Cardiac fibroblast (primary cell): Measurements from ENCODE around the gene HUS1B.

Experiments used
- DNase-seq, 2 donors: peaks; one replicate each; pipeline versions ENCODE4 v3.0.0 to v3.0.0-alpha.2; 2010; ENCODE audit warnings: low read depth in 2 of 2
- H3K4me3 ChIP-seq, 2 donors: replicated peaks in 1 of 2; 1 replicate in 1 of 2; 2 replicates in 1 of 2; pipeline ENCODE4 v1.5.1; 2011; ENCODE audit warnings: low read depth in 2 of 2, low read length in 2 of 2, mild to moderate bottlenecking in 2 of 2, moderate library complexity in 1 of 2
- CTCF ChIP-seq: IDR thresholded peaks from one replicate; pipeline ENCODE4 v1.5.1; 2011; ENCODE audit warnings: low read depth, mild to moderate bottlenecking, low read length, inconsistent platforms

Gene HUS1B

DNA sequence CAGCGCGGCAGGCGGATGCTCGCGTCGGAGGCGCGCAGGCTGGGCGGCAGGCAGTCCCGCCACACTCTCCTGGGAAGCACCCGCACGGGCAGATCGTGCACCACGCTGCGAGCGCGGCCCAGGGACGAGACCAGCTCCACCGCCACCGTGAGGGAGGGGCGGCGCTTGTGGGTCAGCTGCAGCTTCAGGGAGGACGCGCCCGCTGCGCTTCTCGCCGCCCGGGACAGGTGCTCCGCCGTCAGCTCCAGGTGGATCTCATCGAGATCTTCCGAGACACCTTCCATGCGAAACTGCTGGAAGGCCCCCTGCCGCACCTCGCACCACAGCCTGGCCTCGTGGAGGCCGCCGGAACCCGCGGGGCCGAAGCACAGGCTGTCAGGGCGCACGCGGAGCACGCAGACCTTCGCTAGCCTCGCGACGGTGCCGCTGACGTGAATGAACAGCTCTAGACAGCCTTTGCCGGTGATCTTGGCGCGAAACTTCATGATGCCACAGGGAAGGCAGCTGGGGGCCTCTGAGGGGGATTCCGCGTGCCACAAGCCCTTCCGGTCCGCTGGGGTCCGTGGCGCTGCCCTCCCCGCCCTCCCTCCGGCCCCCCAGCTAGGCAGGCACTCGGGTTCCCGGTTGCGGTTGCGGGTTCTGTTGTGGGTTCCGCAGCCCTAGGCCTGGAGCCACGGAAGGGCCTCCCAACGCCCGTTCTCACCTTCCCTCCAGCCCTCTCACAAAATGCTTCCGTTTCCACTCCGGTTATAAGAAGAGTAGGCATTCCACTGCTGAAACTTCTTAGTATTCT lies at the start of gene HUS1B:
HUS1B (minus strand) TSS at position 641 of the 793 bp plus-strand sequence; CDS start at position 485, 156 bp downstream.
- no peak within 1 kb of the TSS for H3K4me3 ChIP-seq
- no peak for TF ChIP-seq CTCF
- no peak for DNase-seq

DNA sequence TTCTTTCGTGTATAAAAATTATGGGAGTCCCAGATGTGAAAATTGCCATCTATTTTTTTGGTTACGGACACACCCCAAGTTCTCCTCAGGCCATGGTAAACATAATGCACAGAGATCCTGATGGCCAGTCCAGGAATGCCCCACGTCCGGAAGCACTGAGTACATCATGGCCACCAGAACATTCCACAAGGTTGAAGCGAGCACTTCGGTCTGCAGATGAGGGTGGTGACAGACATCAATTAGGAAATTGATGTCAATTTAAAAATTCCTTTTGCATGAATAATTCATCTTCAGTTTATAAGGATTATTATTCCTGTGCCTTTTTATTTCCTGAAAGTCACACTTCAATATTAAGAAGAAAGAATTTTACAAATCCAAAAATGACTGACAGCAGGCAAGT lies 49.2 kb upstream of the HUS1B start:
- DNase-seq: peak in 1 of 2 donors; percentile 28
- TF ChIP-seq CTCF: no peak
- H3K4me3 ChIP-seq: no peak overlapping the region

DNA sequence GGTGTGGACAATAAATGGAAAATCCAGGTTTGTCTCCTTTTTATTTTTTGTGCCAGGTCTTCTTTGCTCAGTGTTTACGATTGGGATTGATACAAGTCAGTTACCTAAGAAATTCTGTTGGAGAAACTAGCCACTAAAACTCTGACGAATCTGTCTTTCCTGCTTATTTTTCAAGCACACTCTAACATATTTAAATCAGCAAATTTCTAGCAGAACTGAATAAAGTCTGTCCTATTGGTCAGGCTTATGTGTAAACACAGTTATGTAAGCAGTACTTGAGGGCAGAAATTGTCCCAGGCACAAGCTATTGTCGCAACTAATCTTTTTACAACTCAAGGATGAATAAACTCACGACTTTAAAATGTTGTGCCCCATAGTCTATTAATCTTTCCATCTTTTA lies 48.1 kb upstream of the HUS1B start:
- no peak for TF ChIP-seq CTCF
- no peak overlapping the region for H3K4me3 ChIP-seq
- DNase-seq: no peak

DNA sequence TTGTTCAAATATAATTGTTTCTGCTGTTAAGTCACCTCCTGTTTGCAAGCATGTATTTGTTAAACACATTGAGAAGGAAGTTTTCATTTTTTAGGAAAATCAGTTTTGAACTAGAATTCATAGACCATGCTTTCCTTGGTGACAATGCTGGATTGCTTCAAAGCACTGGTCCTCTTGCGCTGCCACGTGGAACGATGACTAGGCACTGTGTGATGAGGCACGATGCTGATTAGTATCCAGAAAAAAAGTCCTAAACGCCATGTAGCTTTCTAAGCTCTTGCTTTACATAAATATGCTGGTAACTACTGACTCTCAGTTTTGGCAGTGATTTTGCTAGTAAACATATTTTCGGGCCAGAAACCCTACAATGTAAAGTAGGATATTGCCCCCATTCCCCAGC lies 47.1 kb upstream of the HUS1B start:
- no peak for TF ChIP-seq CTCF
- no peak overlapping the region for H3K4me3 ChIP-seq
- peak in 1 of 2 donors; percentile 26 for DNase-seq

DNA sequence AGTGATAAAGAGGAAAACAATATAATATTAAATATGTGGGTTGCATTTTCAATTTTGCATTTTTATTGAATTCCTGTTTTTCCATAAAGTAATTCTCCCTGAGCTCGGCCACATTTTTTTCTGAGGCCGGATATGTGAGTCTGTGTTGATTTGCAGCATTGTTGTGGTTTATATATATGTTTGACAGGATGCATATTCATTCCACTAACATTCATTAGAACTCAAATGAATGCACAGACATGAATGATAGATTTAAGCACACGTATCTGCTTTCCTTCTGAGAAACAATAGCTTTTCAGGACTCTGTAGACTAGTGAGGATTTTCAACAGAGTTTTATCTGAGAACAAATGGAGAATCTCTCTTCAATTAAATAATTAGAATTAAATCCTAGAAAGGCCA lies 46.7 kb upstream of the HUS1B start:
- peak in 1 of 2 donors; percentile 28 for DNase-seq
- H3K4me3 ChIP-seq: no peak overlapping the region
- no peak for TF ChIP-seq CTCF

- no peak overlapping the region for H3K4me3 ChIP-seq
- TF ChIP-seq CTCF: no peak
- DNase-seq: no peak
Measured at GRCh38 chr6:701700-702479, 45.0 kb upstream of the HUS1B start.
